Ishikawa (cell line): Measurements from ENCODE around the gene C2CD3.

Experiments
- EP300 ChIP-seq: IDR thresholded peaks from 2 replicates; pipeline ENCODE4 v1.6.1; 2012; ENCODE audit warnings: borderline replicate concordance
- RAD21 ChIP-seq: IDR thresholded peaks from 2 replicates; pipeline ENCODE4 v1.6.1; 2012; ENCODE audit warnings: low read depth
- TAF1 ChIP-seq: IDR thresholded peaks from 2 replicates; pipeline ENCODE4 v1.6.1; 2012; ENCODE audit warnings: low read depth, mild to moderate bottlenecking
- ZBTB7A ChIP-seq: IDR thresholded peaks from 2 replicates; pipeline ENCODE4 v1.6.1; 2012; ENCODE audit warnings: low read depth
- TF ChIP-seq, protein P1 (sequence below): IDR thresholded peaks from 2 replicates; pipeline ENCODE4 v1.6.1; 2012

- TF ChIP-seq ZBTB7A (no peak), EP300 (no peak), TAF1 (no peak), RAD21 (no peak)
- TF ChIP-seq, protein P1, sequence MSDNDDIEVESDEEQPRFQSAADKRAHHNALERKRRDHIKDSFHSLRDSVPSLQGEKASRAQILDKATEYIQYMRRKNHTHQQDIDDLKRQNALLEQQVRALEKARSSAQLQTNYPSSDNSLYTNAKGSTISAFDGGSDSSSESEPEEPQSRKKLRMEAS = no peak
Measured at GRCh38 chr11:74006743-74007304, 164.0 kb downstream of the C2CD3 start.
